Mammary epithelial cell (primary cell): Measurements from ENCODE around the gene PIGS.

Experiments used
- EZH2 ChIP-seq: IDR thresholded peaks from 2 replicates; pipeline ENCODE4 v1.6.1; 2012; ENCODE audit warnings: low read length, inconsistent platforms, borderline replicate concordance
- TF ChIP-seq, protein P1 (sequence below), 2 donors: IDR thresholded peaks in 1 of 2; conservative IDR thresholded peaks in 1 of 2; 2 replicates each; pipeline ENCODE4 v1.5.1; 2011 to 2012; ENCODE audit warnings: inconsistent platforms in 2 of 2, low read length in 2 of 2, mild to moderate bottlenecking in 2 of 2, control low read depth in 1 of 2, low read depth in 1 of 2; ENCODE audit not compliant: insufficient read depth in 1 of 2; ENCODE audit errors: extremely low read depth in 1 of 2

DNA sequence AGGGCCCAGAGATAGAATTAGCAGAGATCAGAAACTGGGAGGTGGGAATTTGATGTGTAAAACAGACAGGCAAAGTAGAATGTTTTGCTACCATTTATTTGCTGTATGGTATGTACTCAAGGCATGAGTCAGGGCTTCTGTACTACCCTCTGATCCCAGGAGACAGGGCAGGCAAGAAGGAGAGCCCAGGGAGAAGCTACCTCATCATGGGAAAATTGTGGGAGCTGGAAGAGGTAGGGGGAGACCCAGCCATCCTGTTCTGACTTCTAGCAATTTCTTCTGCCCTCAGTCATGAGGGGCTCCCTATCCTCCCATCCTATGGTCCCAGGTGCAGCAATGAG lies 1.7 kb upstream of the PIGS start:
- no peak for TF ChIP-seq EZH2
- TF ChIP-seq, protein P1, sequence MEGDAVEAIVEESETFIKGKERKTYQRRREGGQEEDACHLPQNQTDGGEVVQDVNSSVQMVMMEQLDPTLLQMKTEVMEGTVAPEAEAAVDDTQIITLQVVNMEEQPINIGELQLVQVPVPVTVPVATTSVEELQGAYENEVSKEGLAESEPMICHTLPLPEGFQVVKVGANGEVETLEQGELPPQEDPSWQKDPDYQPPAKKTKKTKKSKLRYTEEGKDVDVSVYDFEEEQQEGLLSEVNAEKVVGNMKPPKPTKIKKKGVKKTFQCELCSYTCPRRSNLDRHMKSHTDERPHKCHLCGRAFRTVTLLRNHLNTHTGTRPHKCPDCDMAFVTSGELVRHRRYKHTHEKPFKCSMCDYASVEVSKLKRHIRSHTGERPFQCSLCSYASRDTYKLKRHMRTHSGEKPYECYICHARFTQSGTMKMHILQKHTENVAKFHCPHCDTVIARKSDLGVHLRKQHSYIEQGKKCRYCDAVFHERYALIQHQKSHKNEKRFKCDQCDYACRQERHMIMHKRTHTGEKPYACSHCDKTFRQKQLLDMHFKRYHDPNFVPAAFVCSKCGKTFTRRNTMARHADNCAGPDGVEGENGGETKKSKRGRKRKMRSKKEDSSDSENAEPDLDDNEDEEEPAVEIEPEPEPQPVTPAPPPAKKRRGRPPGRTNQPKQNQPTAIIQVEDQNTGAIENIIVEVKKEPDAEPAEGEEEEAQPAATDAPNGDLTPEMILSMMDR (conservative IDR thresholded peaks at IDR 0.05 in 1 of 2, IDR thresholded peaks at IDR 0.05 in 1 of 2; ENCODE audit: extremely low read depth in 1 of 2, insufficient read depth in 1 of 2, low read depth in 1 of 2, low read length in 2 of 2), result no peak
